ENCODE measurements around the gene NDUFS8. TPM values are rescaled to one million over a fixed set of nuclear protein-coding genes. Genes with fewer than 3 reads are reported as not detected.

NDUFS8 gene
- polyA plus RNA-seq, 3 donors, result 62.9 to 141 (median 114) TPM

- H4K20me1 ChIP-seq (ENCODE audit: insufficient read depth, low read length), result peaks cover 76% of the 10 kb centered on the region
- TF ChIP-seq, protein P1, sequence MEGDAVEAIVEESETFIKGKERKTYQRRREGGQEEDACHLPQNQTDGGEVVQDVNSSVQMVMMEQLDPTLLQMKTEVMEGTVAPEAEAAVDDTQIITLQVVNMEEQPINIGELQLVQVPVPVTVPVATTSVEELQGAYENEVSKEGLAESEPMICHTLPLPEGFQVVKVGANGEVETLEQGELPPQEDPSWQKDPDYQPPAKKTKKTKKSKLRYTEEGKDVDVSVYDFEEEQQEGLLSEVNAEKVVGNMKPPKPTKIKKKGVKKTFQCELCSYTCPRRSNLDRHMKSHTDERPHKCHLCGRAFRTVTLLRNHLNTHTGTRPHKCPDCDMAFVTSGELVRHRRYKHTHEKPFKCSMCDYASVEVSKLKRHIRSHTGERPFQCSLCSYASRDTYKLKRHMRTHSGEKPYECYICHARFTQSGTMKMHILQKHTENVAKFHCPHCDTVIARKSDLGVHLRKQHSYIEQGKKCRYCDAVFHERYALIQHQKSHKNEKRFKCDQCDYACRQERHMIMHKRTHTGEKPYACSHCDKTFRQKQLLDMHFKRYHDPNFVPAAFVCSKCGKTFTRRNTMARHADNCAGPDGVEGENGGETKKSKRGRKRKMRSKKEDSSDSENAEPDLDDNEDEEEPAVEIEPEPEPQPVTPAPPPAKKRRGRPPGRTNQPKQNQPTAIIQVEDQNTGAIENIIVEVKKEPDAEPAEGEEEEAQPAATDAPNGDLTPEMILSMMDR (IDR thresholded peaks at IDR 0.05), result no peak
- Mint-ChIP-seq H3K4me1 (peaks cover 35% of the 10 kb centered on the region), H3K27ac (peak overlapping the region in 3 of 7 donors; percentile 20 to 50 (median 32)), H3K27me3 (ENCODE audit: low read depth in 3 of 3) (peaks cover 0 to 3% (median 2%) of the 10 kb centered on the region in 3 donors), H3K36me3 (peaks cover 54 to 80% of the 10 kb centered on the region in 2 donors), H3K4me3 (no peak overlapping the region), H3K9me3 (no peaks in the 10 kb centered on the region)
- peak overlapping the region; percentile 17 for H3K9ac ChIP-seq (ENCODE audit: insufficient read depth, low read length, poor library complexity, severe bottlenecking)
- H3K4me2 ChIP-seq (replicated peaks; ENCODE audit: extremely low read depth, low read length, poor library complexity, severe bottlenecking), result no peak overlapping the region
- peaks cover 47 to 74% of the 10 kb centered on the region in 2 donors for H3K36me3 ChIP-seq (replicated peaks in 1 of 2; ENCODE audit: control insufficient read depth in 1 of 2, insufficient read depth in 2 of 2, low read length in 2 of 2)
- intact Hi-C loops (cut with micrococcal nuclease), result no loop called here
- no peak for DNase-seq
- H3K9me3 ChIP-seq (replicated peaks in 1 of 2; ENCODE audit: control insufficient read depth in 1 of 2, insufficient read depth in 1 of 2, low read length in 2 of 2), result no peaks in the 10 kb centered on the region
- no peak overlapping the region for H3K4me3 ChIP-seq (replicated peaks in 1 of 3; ENCODE audit: low read depth in 2 of 3, low read length in 3 of 3)
- WGBS (ENCODE audit: insufficient coverage), result 84% methylated on average over 15 of the region's 16 CpGs
- peak overlapping the region in 1 of 2 donors; percentile 14 for H3K27ac ChIP-seq (ENCODE audit: low read depth in 1 of 2, low read length in 2 of 2)
- H2AFZ ChIP-seq (ENCODE audit: insufficient read depth, low read depth, low read length, poor library complexity, severe bottlenecking), result no peak overlapping the region
- H3K4me1 ChIP-seq (ENCODE audit: control insufficient read depth in 1 of 2, insufficient read depth in 2 of 2, low read length in 2 of 2), result peaks cover 29 to 31% of the 10 kb centered on the region in 2 donors
- H3K79me2 ChIP-seq (ENCODE audit: insufficient read depth, low read length), result peaks cover 35% of the 10 kb centered on the region
- no peaks in the 10 kb centered on the region for H3K27me3 ChIP-seq (ENCODE audit: control insufficient read depth in 2 of 2, insufficient read depth in 2 of 2, low read length in 2 of 2)
Observed at GRCh38 chr11:68016904-68017817, 13.3 kb upstream of the NDUFS8 start.

GRCh38 chr11:68017980-68018729 is 12.3 kb upstream of the NDUFS8 start:
- Histone ChIP-seq H3K9ac (ENCODE audit: insufficient read depth, low read length, poor library complexity, severe bottlenecking) (no peak overlapping the region), H3K27me3 (ENCODE audit: control insufficient read depth in 2 of 2, insufficient read depth in 2 of 2, low read length in 2 of 2) (no peaks in the 10 kb centered on the region), H3K36me3 (replicated peaks in 1 of 2; ENCODE audit: control insufficient read depth in 1 of 2, insufficient read depth in 2 of 2, low read length in 2 of 2) (peaks cover 55 to 82% of the 10 kb centered on the region in 2 donors), H3K9me3 (replicated peaks in 1 of 2; ENCODE audit: control insufficient read depth in 1 of 2, insufficient read depth in 1 of 2, low read length in 2 of 2) (no peaks in the 10 kb centered on the region), H3K4me2 (replicated peaks; ENCODE audit: extremely low read depth, low read length, poor library complexity, severe bottlenecking) (no peak overlapping the region), H2AFZ (ENCODE audit: insufficient read depth, low read depth, low read length, poor library complexity, severe bottlenecking) (no peak overlapping the region), H4K20me1 (ENCODE audit: insufficient read depth, low read length) (peaks cover 72% of the 10 kb centered on the region), H3K4me3 (replicated peaks in 1 of 3; ENCODE audit: low read depth in 2 of 3, low read length in 3 of 3) (no peak overlapping the region), H3K79me2 (ENCODE audit: insufficient read depth, low read length) (peaks cover 25% of the 10 kb centered on the region), H3K27ac (ENCODE audit: low read depth in 1 of 2, low read length in 2 of 2) (no peak overlapping the region), H3K4me1 (ENCODE audit: control insufficient read depth in 1 of 2, insufficient read depth in 2 of 2, low read length in 2 of 2) (peaks cover 19 to 21% of the 10 kb centered on the region in 2 donors)
- Mint-ChIP-seq H3K4me1 (peaks cover 25% of the 10 kb centered on the region), H3K9me3 (no peaks in the 10 kb centered on the region), H3K27me3 (ENCODE audit: low read depth in 3 of 3) (peaks cover 0 to 3% (median 2%) of the 10 kb centered on the region in 3 donors), H3K27ac (peak overlapping the region in 2 of 7 donors; percentile 67 to 76), H3K4me3 (no peak overlapping the region), H3K36me3 (peaks cover 60 to 89% of the 10 kb centered on the region in 2 donors)
- TF ChIP-seq, protein P1 (IDR thresholded peaks at IDR 0.05), result no peak
- WGBS (ENCODE audit: insufficient coverage), result 87% methylated on average over 24 of the region's 27 CpGs
- DNase-seq, result no peak
- intact Hi-C loops (cut with micrococcal nuclease), result no loop called here
